Smooth muscle cell (in vitro differentiated cells): Measurements from ENCODE around the gene SCAND1. TPM values are rescaled to one million over a fixed set of nuclear protein-coding genes. Genes with fewer than 3 reads are reported as not detected.

Experiments
- DNase-seq: peaks from one replicate; lab custom pipeline; 2025; ENCODE audit not compliant: unreplicated experiment; lab: John Stamatoyannopoulos, UW
- H2AFZ ChIP-seq: fragments of 200-600 bp; sonication (generic); 2 replicates; pipeline ENCODE4 v1.6.0; 2016; ENCODE audit warnings: antibody characterized with exemption, low read depth, mild to moderate bottlenecking
- H3F3A ChIP-seq: fragments of 200-600 bp; sonication (generic); 2 replicates; pipeline ENCODE4 v1.6.0; 2017; ENCODE audit warnings: antibody characterized with exemption, low read depth
- H3K27ac ChIP-seq: fragments of 200-600 bp; sonication (generic); 2 replicates; pipeline ENCODE4 v1.5.1; 2016; ENCODE audit warnings: low read depth, mild to moderate bottlenecking
- H3K27me3 ChIP-seq: fragments of 200-600 bp; sonication (generic); 2 replicates; pipeline ENCODE4 v1.6.1; 2016; ENCODE audit warnings: low read depth, mild to moderate bottlenecking
- H3K36me3 ChIP-seq: fragments of 200-600 bp; sonication (generic); 2 replicates; pipeline ENCODE4 v1.5.1; 2016; ENCODE audit warnings: low read depth
- H3K4me1 ChIP-seq: fragments of 200-600 bp; sonication (generic); 2 replicates; pipeline ENCODE4 v1.5.1; 2016; ENCODE audit warnings: low read depth
- H3K4me2 ChIP-seq: fragments of 200-600 bp; sonication (generic); 2 replicates; pipeline ENCODE4 v1.6.0; 2016; ENCODE audit warnings: mild to moderate bottlenecking
- H3K4me3 ChIP-seq: fragments of 200-600 bp; sonication (generic); 2 replicates; pipeline ENCODE4 v1.5.1; 2016; ENCODE audit warnings: mild to moderate bottlenecking
- H3K79me2 ChIP-seq: fragments of 200-600 bp; sonication (generic); 2 replicates; pipeline ENCODE4 v1.6.0; 2016; ENCODE audit warnings: low read depth, mild to moderate bottlenecking
- H3K9ac ChIP-seq: fragments of 200-600 bp; sonication (generic); 2 replicates; pipeline ENCODE4 v1.6.0; 2016; ENCODE audit warnings: low read depth
- H3K9me3 ChIP-seq: fragments of 200-600 bp; sonication (generic); replicated peaks from 2 replicates; pipeline ENCODE4 v1.5.1; 2016; ENCODE audit warnings: low read depth
- H4K20me1 ChIP-seq: fragments of 200-600 bp; sonication (generic); 2 replicates; pipeline ENCODE4 v1.6.0; 2016; ENCODE audit warnings: low read depth
- WGBS: methylation state at CpG from one replicate; pipeline ENCODE4 v1.1.7; 2016; ENCODE audit warnings: low lambda C conversion rate; 5-methylcytosine and 5-hydroxymethylcytosine counted together
- polyA plus RNA-seq: library from polyadenylated mRNA; unstranded; fragments of >200 nt; fragmentation: Nextera tagmentation; extraction: Ambion mirVana; gene quantifications from 2 replicates; pipeline ENCODE4 v1.2.1, GENCODE V29; 2016
- total RNA-seq: library from RNA; depleted of rRNA; stranded (reverse); fragments of >200 nt; gene quantifications from 2 replicates; pipeline ENCODE4 v1.2.3, GENCODE V29; 2014
- TF ChIP-seq, protein P1 (sequence below): fragments of 200-600 bp; sonication (generic); IDR thresholded peaks from 2 replicates; pipeline ENCODE4 v1.5.1; 2017; ENCODE audit warnings: borderline replicate concordance, mild to moderate bottlenecking, antibody characterized with exemption; ENCODE audit not compliant: insufficient read depth, poor library complexity, severe bottlenecking

The SCAND1 gene
- total and polyA plus RNA-seq, 2 experiments from 2014 or later = 26.7 to 128 TPM

DNA sequence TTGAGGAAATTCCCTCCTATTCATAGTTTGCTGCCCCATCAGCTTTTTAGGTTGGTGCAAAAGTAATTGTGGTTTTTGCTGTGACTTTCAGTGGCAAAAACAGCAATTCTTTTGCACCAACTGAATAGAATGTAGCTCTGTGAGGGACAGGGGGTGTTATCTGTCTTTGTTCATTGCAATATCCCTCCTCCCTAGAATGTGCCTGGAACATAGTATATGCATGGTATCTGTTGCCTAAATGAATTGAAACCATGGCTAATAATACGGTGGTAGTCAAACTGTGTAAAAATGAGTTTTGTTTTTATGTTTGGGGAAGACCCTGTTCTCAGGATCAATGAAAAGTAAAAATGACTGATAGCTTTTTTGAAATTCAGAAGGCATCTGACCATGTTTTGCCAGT lies 45.1 kb downstream of the SCAND1 start:
- Histone ChIP-seq H3K27me3 (no peaks in the 10 kb centered on the region), H2AFZ (no peak overlapping the region), H3K4me3 (no peak overlapping the region), H3K9ac (no peak overlapping the region), H3K9me3 (no peaks in the 10 kb centered on the region), H4K20me1 (peaks cover 7% of the 10 kb centered on the region), H3K79me2 (no peaks in the 10 kb centered on the region), H3K36me3 (peaks cover 4% of the 10 kb centered on the region), H3F3A (no peaks in the 10 kb centered on the region), H3K4me1 (no peaks in the 10 kb centered on the region), H3K27ac (no peak overlapping the region), H3K4me2 (no peak overlapping the region)
- DNase-seq = no peak
- 97% methylated on average over 1 of the region's 1 CpG for WGBS
- TF ChIP-seq, protein P1, sequence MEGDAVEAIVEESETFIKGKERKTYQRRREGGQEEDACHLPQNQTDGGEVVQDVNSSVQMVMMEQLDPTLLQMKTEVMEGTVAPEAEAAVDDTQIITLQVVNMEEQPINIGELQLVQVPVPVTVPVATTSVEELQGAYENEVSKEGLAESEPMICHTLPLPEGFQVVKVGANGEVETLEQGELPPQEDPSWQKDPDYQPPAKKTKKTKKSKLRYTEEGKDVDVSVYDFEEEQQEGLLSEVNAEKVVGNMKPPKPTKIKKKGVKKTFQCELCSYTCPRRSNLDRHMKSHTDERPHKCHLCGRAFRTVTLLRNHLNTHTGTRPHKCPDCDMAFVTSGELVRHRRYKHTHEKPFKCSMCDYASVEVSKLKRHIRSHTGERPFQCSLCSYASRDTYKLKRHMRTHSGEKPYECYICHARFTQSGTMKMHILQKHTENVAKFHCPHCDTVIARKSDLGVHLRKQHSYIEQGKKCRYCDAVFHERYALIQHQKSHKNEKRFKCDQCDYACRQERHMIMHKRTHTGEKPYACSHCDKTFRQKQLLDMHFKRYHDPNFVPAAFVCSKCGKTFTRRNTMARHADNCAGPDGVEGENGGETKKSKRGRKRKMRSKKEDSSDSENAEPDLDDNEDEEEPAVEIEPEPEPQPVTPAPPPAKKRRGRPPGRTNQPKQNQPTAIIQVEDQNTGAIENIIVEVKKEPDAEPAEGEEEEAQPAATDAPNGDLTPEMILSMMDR = no peak

DNA sequence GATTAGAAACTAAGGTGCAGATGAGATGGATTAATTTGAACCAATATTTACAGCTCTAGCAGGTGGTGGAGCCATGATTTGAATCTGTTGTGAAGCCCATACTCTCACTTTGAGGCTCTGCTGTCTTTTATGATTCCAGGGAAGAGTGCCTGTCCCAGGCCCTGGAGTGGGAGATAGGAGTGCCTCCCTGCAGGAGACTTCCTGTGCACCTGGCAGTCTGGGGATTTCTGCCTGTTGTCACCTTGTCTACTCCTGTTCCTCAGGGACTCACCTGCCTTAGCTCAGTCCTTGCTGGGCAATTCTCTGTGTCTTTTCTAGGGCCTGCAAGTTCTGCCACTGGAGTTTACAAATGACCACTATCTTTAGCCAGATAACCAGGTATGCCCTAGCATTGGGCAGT lies 46.3 kb downstream of the SCAND1 start:
- DNase-seq = no peak
- no peaks in the 10 kb centered on the region for H3K79me2 ChIP-seq
- TF ChIP-seq, protein P1 = no peak
- H3K9ac ChIP-seq = no peak overlapping the region
- no peaks in the 10 kb centered on the region for H3K4me1 ChIP-seq
- no peaks in the 10 kb centered on the region for H3K36me3 ChIP-seq
- no peak overlapping the region for H3K27ac ChIP-seq
- H3K4me3 ChIP-seq = no peak overlapping the region
- H3K4me2 ChIP-seq = no peak overlapping the region
- H3K27me3 ChIP-seq = no peaks in the 10 kb centered on the region
- no peaks in the 10 kb centered on the region for H3F3A ChIP-seq
- no peaks in the 10 kb centered on the region for H3K9me3 ChIP-seq
- H4K20me1 ChIP-seq = peaks cover 9% of the 10 kb centered on the region
- no peak overlapping the region for H2AFZ ChIP-seq

DNA sequence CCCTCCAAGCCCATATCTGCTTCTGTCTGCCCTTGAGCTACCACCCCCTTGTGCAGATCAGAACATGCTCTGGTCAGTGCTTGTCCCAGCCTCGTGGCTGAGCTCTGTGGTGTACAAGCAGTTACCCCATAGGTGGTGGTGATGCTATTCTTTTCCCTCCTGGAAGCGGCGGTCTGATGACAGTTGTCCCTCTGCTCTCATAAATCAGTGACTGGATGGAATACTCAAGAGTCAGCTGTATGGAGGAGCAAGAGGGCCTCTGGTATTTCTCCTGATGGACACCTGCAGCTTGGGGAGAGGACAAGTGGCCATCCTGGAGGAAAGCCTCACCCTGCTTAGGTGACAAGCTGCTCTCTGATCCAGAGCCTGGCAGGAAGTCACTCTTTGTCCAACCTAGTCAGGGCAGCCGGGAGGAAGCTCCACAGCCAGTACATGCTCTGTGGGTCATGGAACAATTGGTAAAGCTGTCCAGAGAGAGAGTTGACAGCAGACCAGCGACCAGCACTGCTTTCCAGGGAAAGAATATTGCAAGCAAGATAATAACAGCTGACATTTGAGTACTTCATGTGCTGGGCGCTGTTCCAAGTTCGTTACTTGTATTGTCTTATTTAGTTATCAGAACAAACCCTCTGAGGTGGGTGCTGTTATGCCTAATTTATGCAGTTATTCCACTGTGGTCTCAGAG lies 47.1 kb downstream of the SCAND1 start:
- peaks cover 17% of the 10 kb centered on the region for H4K20me1 ChIP-seq
- WGBS = 94% methylated on average over 7 of the region's 7 CpGs
- DNase-seq = no peak
- H3K79me2 ChIP-seq = no peaks in the 10 kb centered on the region
- H3K4me3 ChIP-seq = no peak overlapping the region
- H3K27me3 ChIP-seq = no peaks in the 10 kb centered on the region
- no peak overlapping the region for H3K9ac ChIP-seq
- H2AFZ ChIP-seq = no peak overlapping the region
- no peak overlapping the region for H3K4me2 ChIP-seq
- H3F3A ChIP-seq = peaks cover 7% of the 10 kb centered on the region
- H3K9me3 ChIP-seq = no peaks in the 10 kb centered on the region
- no peaks in the 10 kb centered on the region for H3K4me1 ChIP-seq
- no peaks in the 10 kb centered on the region for H3K36me3 ChIP-seq
- TF ChIP-seq, protein P1 = no peak
- no peak overlapping the region for H3K27ac ChIP-seq

DNA sequence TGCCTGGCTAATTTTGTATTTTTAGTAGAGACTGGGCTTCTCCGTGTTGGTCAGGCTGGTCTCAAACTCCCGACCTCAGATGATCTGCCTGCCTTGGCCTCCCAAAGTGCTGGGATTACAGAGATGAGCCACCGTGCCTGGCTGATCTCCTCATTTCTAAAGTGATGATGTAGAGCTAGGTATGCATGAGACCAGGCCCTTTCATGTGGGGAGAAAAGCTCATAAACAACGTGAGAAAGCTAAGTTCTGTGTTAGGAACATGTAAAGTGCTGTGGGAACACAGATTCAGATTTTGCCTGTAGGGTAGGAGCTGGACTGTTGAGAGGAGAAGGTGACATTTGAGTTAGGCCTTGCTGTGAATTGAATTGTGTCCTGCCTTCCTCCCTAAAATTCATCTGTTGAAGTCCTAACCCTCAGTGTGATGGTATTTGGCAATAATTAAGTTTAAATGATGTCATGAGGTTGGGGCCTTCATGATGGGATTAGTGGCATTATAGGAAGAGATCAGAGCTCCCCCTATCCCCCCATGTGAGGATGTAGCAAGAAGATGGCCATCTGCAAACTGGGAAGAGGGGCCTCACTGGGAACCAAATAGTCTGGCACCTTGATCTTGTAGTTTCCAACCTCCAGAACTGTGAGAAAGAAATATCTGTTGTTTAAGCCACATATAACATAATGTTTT lies 49.2 kb downstream of the SCAND1 start:
- no peak for DNase-seq
- Histone ChIP-seq H3K4me1 (no peaks in the 10 kb centered on the region), H3K27ac (no peak overlapping the region), H3K4me2 (no peak overlapping the region), H3K9ac (no peak overlapping the region), H4K20me1 (peaks cover 24% of the 10 kb centered on the region), H2AFZ (no peak overlapping the region), H3F3A (peaks cover 19% of the 10 kb centered on the region), H3K36me3 (no peaks in the 10 kb centered on the region), H3K4me3 (no peak overlapping the region), H3K79me2 (no peaks in the 10 kb centered on the region), H3K9me3 (no peaks in the 10 kb centered on the region), H3K27me3 (no peaks in the 10 kb centered on the region)
- TF ChIP-seq, protein P1 = no peak
- 86% methylated on average over 4 of the region's 4 CpGs for WGBS
